ENCODE data around the gene LHFPL6. TPM values are rescaled to one million over a fixed set of nuclear protein-coding genes. Genes with fewer than 3 reads are reported as not detected.

Gene LHFPL6
- total RNA-seq, 1 experiment from 2014 or later: 3.1 TPM

GRCh38 chr13:39318161-39318560, 284.8 kb downstream of the LHFPL6 start:
- in situ Hi-C loops (cut with HindIII; ENCODE audit: low pct_unique_long_range_greater_than_20kb, low sequenced_read_pairs): no loop called here
- DNase-seq (ENCODE audit: low read depth): no peak

- in situ Hi-C loops (cut with HindIII; ENCODE audit: low pct_unique_long_range_greater_than_20kb, low sequenced_read_pairs): no loop called here
- DNase-seq (ENCODE audit: low read depth): no peak
These were observed 285.7 kb downstream of the LHFPL6 start for GRCh38 chr13:39317291-39317690.

DNA sequence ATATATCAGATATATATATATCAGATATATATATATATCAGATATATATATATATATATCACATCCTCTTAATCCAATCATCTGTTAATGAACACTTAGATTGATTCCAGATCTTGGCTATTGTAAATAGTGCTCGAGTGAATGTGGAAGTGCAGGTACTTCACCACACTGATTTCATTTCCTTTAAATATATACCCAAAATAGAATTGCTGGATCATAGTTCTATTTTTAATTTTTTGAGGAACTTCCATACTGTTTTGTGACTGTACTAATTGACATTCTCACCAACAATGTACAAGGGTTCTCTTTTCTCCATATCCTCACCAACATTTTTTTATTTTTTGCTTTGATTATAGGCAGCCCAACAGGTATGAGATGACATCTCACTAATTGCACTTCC, 287.2 kb downstream of the LHFPL6 start:
- DNase-seq (ENCODE audit: low read depth): no peak
- in situ Hi-C loops (cut with HindIII; ENCODE audit: low pct_unique_long_range_greater_than_20kb, low sequenced_read_pairs): no loop called here

DNA sequence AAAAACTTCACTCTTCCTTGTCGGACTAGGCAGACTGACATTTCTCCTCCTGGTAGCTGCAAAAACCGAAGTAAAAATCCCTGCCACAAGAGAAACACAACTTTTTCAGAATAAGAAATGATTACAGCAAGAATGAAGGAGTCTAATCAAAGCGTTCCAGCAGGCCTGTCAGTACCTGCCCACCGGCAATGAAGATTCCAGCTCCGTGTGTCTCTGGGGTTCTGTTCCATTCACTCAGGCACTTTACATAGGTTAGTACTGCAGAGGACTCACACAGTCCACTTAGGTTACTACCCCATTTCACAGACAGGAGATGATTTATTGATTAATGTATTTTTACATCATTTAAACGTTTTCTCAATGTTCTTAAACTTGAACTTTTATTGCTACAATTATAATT, 289.3 kb downstream of the LHFPL6 start:
- in situ Hi-C loops (cut with HindIII; ENCODE audit: low pct_unique_long_range_greater_than_20kb, low sequenced_read_pairs): no loop called here
- DNase-seq (ENCODE audit: low read depth): no peak

GRCh38 chr13:39312596-39312995, 290.4 kb downstream of the LHFPL6 start:
- no peak for DNase-seq (ENCODE audit: low read depth)
- in situ Hi-C loops (cut with HindIII; ENCODE audit: low pct_unique_long_range_greater_than_20kb, low sequenced_read_pairs): no loop called here

DNA sequence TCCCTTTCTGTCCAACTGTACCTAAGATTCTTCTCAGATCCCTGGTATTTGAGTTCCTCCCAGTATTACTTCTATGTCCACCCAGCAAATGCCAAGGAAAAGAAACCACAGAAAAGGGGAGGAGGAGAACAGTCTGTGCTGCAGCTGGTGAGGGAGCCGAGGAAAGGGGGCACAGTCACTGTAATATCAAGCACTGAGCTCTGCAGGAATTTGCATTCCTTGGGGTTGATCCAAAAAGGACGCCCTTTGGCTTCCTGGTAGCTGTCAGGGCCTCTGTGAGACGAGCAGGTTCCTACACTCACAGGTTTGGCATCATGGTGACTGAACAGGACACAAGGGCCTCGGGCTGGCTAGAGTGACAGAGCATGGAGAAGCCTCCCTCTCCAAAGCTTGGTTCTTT, 291.4 kb downstream of the LHFPL6 start:
- no peak for DNase-seq (ENCODE audit: low read depth)
- in situ Hi-C loops (cut with HindIII; ENCODE audit: low pct_unique_long_range_greater_than_20kb, low sequenced_read_pairs): no loop called here

DNA sequence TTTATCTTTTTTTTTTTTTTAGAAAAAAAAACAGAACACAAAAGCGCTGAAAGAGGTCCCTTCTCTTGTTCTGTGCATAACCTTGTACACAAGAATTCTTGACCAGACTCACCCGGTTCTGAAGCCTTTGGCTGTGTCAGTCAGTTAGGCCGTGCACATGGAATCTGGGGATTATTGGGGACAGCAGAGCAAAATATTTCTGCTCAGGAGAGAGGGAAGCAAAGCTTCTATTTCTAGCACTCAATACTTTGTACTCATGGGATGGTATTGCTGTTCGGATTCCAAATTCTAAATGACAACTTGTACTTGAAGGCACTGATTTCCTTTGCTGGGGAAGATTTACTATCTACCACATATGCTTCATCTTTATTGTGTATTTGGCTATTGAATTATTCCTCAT, 292.0 kb downstream of the LHFPL6 start:
- in situ Hi-C loops (cut with HindIII; ENCODE audit: low pct_unique_long_range_greater_than_20kb, low sequenced_read_pairs): no loop called here
- no peak for DNase-seq (ENCODE audit: low read depth)

DNA sequence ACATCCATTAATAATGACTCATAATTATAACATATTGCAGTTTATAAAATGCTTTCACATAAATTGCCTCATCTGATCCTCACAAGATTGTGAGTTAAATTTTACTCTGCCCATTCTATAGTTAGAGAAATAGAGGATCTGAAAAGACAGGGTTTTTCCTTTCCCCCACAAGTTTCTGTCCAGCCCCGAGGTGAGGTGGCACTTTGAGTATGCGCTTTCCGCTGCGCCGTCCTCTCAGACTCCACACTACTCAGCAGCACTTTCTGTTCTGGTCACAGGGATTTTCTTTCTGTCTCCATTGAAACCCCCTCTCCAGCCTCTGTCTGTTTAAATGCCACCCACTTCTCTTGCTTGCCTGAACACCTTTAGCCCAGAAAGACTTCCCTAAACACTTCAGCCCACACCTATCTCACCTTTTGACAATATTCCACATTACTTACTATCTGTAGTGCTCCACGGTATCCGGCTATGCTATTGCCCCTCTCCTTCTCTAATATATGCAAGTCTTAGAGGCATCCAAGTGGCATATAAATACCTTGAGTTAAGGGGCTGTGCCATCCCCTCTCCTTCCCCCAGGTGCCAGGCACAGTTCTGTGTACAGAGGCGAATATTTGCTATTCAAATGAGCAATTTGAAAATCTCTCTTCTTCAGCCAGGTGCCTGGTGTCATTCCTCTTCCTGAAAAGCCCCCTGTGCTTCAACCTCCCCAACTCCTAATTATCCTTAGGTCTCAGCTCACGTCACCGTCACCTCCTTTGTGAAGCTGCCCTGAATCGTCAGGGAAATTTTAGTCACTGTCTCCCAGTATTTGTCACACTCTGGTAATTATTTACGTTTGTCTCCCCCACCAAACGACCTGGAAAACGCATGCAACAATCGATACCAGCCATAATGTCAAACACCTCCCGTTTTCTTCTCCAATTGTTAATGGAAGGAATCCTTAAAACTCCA, 296.1 kb downstream of the LHFPL6 start:
- peak; percentile 9 for DNase-seq (ENCODE audit: low read depth)
- in situ Hi-C loops (cut with HindIII; ENCODE audit: low pct_unique_long_range_greater_than_20kb, low sequenced_read_pairs): no loop called here

DNA sequence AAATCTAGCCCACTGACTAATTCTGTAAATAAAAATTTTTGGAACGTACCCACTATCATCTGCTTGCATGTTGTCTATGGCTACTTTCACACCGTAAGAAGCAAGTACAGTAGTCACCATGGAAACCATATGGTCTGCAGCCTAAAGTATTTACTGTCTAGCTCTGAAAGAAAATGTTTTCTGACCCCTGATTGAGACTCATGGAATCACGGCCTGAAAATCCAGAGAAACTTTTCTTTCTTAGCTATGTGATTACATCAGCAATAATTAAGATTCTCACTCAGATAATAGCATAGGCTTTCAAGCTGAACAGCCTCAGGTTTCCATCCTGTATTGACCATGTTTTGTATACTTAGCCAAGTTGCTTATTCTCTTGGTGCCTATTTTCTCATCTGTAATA, 300.2 kb downstream of the LHFPL6 start:
- in situ Hi-C loops (cut with HindIII; ENCODE audit: low pct_unique_long_range_greater_than_20kb, low sequenced_read_pairs): no loop called here
- no peak for DNase-seq (ENCODE audit: low read depth)

DNA sequence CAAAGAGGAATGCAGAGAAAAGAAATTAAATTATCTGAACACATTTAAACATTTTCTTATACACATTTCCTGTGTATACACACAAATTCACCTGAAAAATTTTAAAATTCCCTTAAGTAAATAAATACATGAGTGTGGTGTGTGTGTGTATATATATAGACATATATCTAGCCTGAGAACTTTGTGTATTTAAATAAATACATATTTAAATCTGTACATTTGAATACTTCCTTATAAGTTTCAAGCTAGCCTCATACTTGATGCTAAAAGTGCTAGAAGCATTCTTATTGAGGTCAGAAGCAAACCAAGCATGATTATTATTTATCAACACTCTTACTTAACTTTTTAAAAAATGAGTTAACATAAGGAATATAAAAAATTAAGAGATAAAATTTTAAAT, 304.0 kb downstream of the LHFPL6 start:
- in situ Hi-C loops (cut with HindIII; ENCODE audit: low pct_unique_long_range_greater_than_20kb, low sequenced_read_pairs): no loop called here

DNA sequence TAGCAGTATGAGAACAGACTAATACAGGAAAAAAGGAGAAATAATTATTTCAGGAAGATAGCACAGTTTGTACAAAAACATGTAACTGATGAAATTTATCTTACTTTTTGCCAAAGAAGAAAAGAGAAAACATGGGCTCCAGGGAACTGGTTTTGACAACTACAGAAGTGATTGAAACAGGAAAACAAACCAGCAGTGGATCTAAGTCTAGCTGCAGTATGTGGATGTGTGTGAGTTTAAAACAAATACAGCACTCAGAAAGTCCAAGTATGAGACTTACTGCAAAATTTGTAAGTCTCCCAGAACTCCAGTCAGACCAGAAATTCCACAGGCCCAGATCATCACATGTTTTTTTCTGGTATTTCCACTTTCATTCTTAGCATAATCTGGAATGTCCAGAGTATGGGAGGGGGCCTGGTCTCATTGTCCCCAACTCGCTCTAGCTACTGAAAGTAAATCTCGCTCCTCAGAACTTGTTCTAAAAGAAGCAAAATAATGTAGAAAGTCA, 305.3 kb downstream of the LHFPL6 start:
- DNase-seq (ENCODE audit: low read depth): no peak
- in situ Hi-C loops (cut with HindIII; ENCODE audit: low pct_unique_long_range_greater_than_20kb, low sequenced_read_pairs): no loop called here

More for the DNA sequence above, 304.0 kb downstream of the LHFPL6 start:
- no peak for DNase-seq (ENCODE audit: low read depth)

DNA sequence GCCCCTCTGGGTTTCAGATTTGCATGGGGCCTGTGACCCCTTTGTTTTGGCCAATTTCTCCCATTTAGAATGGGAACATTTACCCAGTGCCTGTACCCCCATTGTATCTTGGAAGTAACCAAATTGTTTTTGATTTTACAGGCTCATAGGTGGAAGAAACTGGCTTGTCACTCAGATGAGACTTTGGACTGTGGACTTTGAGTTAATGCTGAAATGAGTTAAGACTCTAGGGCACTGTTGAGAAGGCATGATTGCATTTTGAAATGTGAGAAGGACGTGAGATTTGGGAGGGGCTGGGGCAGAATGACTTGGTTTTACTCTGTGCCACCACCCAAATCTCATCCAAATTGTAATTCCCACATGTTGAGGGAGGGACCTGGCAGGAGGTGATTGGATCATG, 306.0 kb downstream of the LHFPL6 start:
- in situ Hi-C loops (cut with HindIII; ENCODE audit: low pct_unique_long_range_greater_than_20kb, low sequenced_read_pairs): no loop called here
- no peak for DNase-seq (ENCODE audit: low read depth)

DNA sequence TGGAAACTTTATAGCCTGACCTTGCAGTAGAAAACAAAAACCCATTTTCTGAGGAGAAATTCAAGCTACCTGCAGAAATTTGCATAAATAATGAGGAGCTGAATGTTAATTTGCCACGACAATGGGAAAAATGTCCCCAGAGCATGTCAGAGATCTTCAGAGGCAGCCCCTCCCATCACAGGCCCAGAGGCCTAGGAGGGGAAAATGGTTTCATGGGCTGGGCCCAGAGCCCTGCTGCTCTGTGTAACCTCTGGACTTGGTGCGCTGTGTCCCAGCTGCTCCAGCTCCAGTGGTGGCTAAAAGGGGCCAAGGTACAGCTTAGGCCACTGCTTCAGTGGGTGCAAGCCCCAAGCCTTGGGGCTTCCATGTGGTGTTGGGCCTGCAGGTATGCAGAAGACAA, 306.8 kb downstream of the LHFPL6 start:
- in situ Hi-C loops (cut with HindIII; ENCODE audit: low pct_unique_long_range_greater_than_20kb, low sequenced_read_pairs): no loop called here

More for the DNA sequence above, 306.8 kb downstream of the LHFPL6 start:
- DNase-seq (ENCODE audit: low read depth): no peak

Other genes starting within 250 kb of the LHFPL6 start
- 9.3 and 15.3 TPM in 2 replicates for gene COG6, start 52.5 kb upstream of the LHFPL6 start, total RNA-seq (2014; rRNA removed; shearing (Covaris generic); ENCODE audit: low replicate concordance)